KOPT-K1 (cell line): ENCODE results near the gene SGTA.

ENCODE experiments used
- H3K27ac ChIP-seq: fragments of 200-600 bp; sonication (generic); 2 replicates; pipeline ENCODE4 v1.5.1; 2016; ENCODE audit warnings: antibody characterized with exemption, mild to moderate bottlenecking, low read depth, low read length; ENCODE audit not compliant: poor library complexity, severe bottlenecking
- H3K36me3 ChIP-seq: fragments of 200-600 bp; sonication (generic); 2 replicates; pipeline ENCODE4 v1.5.1; 2017; ENCODE audit warnings: antibody characterized with exemption, mild to moderate bottlenecking, low read length, moderate library complexity; ENCODE audit not compliant: insufficient read depth
- H3K9me3 ChIP-seq: fragments of 200-600 bp; sonication (generic); 2 replicates; pipeline ENCODE4 v1.5.1; 2017; ENCODE audit warnings: antibody characterized with exemption, low read length, mild to moderate bottlenecking; ENCODE audit not compliant: insufficient read depth, poor library complexity, severe bottlenecking

SGTA gene

GRCh38 chr19:2790557-2791271 is 7.6 kb upstream of the SGTA start:
- H3K27ac ChIP-seq: no peak overlapping the region
- H3K36me3 ChIP-seq: peaks cover 85% of the 10 kb centered on the region

DNA sequence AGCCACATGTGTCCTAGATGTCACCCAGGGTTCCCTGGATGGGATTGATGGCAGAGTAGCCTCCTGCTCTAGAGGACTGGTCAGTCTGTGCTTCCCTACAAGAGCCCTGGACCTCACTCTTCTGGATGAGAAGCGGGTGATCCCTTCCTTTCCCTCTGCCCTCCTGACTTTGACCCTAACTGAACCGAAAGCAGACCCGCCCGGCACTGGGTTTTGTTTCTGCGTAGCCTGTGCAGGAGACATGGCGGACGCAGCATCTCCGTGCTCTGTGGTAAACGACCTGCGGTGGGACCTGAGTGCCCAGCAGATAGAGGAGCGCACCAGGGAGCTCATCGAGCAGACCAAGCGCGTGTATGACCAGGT is 7.1 kb upstream of the SGTA start:
- Histone ChIP-seq H3K27ac (no peak overlapping the region), H3K9me3 (no peaks in the 10 kb centered on the region), H3K36me3 (peaks cover 80% of the 10 kb centered on the region)

More at GRCh38 chr19:2790557-2791271, 7.6 kb upstream of the SGTA start:
- H3K9me3 ChIP-seq: no peaks in the 10 kb centered on the region

- peaks cover 61% of the 10 kb centered on the region for H3K36me3 ChIP-seq
- no peaks in the 10 kb centered on the region for H3K9me3 ChIP-seq
- no peak overlapping the region for H3K27ac ChIP-seq
Observed at GRCh38 chr19:2788237-2788636, 5.2 kb upstream of the SGTA start.

DNA sequence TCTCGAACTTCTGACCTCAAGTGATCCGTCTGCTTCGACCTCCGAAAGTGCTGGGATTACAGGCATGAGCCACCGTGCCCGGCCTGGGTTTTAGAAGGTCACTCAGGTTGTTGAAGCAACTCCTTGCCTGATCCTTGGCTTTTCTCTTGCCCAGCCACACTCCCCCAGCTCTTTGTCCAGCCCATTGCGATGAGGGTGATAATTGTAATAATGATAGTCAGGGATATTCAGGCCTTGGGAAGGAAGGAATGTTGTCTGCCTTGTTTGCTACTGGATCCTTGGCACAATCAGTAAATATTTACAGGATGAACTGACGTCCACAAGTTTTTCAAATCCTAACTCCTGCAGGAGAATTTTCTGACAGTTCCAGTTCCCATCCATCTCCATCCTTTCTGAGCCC is 4.0 kb upstream of the SGTA start:
- peaks cover 52% of the 10 kb centered on the region for H3K36me3 ChIP-seq

DNA sequence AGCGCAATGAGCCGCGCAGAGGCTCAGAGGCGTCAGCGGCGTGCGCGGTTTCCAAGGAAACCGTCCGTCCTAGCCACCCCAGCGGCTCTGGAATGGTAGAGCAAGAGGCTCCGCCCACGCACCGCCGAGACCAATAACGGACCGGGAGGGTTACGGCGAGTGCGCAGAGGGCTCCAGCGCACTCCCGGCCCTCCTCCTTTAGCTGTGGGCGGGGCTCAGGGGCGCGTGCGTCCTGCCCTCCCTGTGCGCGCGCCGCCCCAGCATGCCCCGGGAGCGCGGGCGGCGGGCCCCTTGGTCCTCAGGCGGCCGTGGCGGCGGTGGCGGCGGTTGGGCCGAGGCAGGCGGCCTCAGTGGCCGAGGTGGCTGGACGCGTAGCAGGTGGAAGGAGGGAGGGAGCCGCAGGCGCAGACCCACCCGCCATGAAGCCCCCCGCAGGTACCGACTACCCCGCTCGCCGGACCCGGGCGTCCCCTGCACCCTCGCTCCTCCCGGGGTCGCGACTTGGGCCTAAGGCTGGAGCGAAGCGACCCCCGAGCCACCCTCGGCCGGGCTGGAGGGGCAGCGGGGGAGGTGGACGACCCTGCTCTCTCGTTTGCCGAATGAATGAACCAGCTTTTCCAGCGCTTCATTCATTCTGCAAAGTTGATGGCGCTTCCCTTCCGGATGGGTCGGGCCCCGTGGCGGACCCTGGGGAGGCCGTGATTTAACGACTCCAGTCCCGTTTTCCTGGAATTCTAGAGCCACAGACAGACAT is 2.3 kb upstream of the SGTA start, which contains the start of gene THOP1:
Gene THOP1, plus strand, starts transcription at position 260 of the 754 bp plus-strand sequence. Its CDS starts 160 bp downstream, at position 420.
- Histone ChIP-seq H3K9me3 (no peaks in the 10 kb centered on the region), H3K36me3 (peaks cover 44% of the 10 kb centered on the region), H3K27ac (peak within 1 kb of the TSS; percentile 79)

More for the DNA sequence above, 4.0 kb upstream of the SGTA start:
- no peaks in the 10 kb centered on the region for H3K9me3 ChIP-seq
- no peak overlapping the region for H3K27ac ChIP-seq

DNA sequence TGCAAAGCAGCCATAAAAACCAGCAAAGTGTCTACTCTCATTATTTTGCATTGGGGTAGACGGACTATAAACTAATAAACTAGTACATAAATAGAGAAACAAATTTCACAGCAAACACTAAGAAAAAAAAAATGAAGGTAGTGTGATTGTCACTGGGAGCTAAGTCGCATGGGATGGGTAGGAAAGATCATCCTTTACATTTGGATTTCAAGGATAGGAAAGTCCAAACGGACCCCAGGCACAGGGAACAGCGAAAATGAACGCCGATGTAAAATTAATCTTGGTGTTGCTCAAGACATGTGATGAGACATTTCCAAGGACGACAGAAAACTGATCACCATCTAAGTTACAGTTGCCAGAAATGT is 690 bp upstream of the SGTA start:
- peaks cover 44% of the 10 kb centered on the region for H3K36me3 ChIP-seq
- no peaks in the 10 kb centered on the region for H3K9me3 ChIP-seq
- H3K27ac ChIP-seq: peak overlapping the region; percentile 86

- H3K9me3 ChIP-seq: no peaks in the 10 kb centered on the region
- peak overlapping the region; percentile 86 for H3K27ac ChIP-seq
- H3K36me3 ChIP-seq: peaks cover 44% of the 10 kb centered on the region
Observed at GRCh38 chr19:2782329-2782935, 641 bp downstream of the SGTA start.

- peaks cover 48% of the 10 kb centered on the region for H3K36me3 ChIP-seq
- no peaks in the 10 kb centered on the region for H3K9me3 ChIP-seq
- no peak overlapping the region for H3K27ac ChIP-seq
Observed at GRCh38 chr19:2780284-2780683, 2.8 kb downstream of the SGTA start.

DNA sequence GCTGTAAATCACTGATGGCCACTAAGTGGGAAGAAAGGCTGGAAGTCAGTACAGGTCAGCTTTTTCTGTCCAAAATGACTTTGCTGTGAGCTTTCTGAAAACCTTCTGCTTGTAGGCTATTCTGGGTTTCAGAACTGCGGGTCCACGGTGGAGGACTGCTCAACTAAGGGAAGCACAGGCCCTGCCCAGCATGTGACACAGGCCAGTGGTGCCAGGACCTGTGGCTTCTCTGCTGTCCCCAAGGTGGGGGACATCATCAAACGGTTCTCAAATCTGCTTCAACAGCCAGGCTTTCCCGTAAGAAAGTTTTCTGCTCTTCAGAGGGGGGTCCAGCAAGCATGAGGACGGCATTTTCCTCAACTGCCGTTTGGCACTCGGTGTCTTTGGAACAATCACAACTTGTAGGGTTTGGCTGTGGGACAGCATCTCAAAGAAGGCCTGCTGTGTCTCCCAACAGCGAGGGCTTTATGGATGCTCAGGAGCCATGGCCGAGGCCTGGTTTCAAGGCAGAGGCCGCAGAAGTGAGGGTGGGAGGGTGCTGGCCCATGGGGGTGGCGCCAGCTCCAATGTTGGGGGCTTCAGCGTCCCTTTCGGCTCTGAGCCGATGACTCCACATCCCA is 3.8 kb downstream of the SGTA start:
- Histone ChIP-seq H3K36me3 (peaks cover 48% of the 10 kb centered on the region), H3K27ac (no peak overlapping the region), H3K9me3 (no peaks in the 10 kb centered on the region)

DNA sequence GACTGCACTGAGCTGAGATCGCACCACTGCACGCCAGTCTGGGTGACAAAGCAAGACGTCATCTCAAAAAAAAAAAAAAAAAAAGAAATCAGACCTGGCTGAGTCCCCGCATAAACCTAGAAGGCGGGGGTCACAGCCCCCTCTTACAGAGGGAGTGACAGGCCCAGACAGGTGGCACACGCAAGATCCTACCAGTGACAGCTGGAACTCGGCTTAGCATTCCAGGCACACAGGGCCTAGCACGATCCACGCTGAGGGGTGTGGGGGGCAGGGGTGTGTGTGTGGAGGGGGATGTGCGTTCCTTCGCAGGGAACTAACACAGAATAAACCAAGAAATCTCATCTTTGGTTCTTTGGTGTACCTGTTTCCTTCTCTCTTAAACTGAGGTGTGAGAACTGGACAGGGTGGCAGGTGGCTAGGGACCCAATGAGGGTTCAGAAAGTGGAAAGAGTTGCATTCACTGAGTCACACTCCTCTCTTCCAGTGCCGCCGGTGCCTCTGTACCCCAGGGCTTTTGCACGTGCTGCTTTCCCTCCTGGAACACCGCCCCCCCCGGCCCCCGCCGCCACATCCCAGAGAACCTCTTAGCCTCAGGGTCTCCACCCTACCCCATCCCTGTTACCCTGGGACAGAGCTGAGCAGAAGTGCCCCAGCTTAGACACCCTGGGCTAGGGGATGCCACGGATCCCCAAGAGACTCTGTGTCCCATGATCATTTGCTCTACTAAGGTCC is 5.0 kb downstream of the SGTA start:
- H3K27ac ChIP-seq: no peak overlapping the region
- no peaks in the 10 kb centered on the region for H3K9me3 ChIP-seq
- peaks cover 48% of the 10 kb centered on the region for H3K36me3 ChIP-seq

DNA sequence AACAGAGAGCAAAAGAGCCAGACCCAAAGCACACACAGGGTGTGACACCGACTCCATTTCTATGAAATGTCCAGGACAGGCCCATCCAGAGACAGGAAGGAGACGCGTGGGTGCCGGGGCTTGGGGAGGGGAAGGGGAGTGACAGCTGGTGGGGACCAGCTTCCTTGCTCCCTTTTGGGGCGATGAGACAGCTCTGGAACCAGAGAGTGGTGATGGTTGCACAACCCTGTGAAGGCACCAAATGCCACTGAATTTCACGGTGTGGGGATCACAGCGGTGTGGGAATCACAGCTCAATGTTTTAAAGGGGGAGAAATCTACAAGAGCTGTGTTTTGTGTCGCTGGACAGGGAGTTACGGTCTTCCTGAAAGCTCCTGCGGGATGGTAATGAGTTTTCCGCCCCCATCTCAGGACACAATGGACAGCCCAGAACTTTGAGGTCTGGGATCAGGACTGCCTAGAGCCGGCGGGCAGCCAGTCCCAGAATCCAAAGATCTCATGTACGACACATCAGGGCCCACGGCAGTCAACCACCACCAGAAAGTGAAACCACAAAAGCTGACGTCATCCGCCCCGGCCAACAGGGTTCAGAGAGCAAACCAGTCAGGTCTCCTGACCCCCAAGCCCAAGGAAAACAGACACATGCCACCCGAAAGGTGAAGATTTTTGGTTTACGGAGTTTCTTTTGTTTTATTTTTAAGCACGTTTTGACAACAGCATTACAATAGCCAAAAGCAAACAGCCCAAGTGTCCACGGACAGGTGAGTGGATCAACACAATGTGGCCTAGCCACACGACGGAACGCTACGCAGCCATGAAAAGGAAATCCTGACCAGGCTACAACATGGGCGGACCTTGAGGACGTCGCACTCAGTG is 7.3 kb downstream of the SGTA start:
- peaks cover 51% of the 10 kb centered on the region for H3K36me3 ChIP-seq
- peak overlapping the region; percentile 12 for H3K27ac ChIP-seq
- no peaks in the 10 kb centered on the region for H3K9me3 ChIP-seq

GRCh38 chr19:2774953-2775555 is 8.0 kb downstream of the SGTA start:
- Histone ChIP-seq H3K27ac (peak overlapping the region; percentile 12), H3K36me3 (peaks cover 50% of the 10 kb centered on the region), H3K9me3 (no peaks in the 10 kb centered on the region)

DNA sequence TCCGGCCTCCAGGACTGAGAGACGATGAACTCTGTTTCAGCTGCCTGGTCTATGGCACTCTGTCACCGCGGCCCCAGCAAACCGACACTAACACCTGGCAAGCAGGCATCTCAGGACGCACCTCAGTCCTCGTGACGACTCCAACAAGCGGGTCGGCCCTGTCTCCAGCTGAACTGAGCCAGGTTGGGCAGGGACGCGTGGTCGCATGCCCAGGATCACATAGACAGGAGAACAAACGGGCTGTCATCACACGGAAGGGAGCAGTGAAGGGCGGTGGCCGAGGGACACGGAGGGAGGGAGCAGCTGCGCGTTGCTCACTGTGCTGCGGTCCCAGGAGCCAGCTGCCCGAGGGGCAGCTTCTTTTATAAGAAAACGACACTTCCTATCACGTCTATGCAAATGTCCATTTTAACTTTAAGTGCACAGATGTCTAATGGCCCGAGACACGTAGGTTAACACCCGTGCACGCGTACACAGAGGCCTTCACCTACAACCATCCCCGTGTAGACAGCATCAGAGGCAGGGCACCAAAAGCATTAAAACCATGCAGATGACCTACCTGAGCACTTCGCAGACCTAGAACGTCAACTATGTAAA is 8.9 kb downstream of the SGTA start:
- H3K27ac ChIP-seq: no peak overlapping the region
- peaks cover 45% of the 10 kb centered on the region for H3K36me3 ChIP-seq

More for the DNA sequence above, 8.9 kb downstream of the SGTA start:
- H3K9me3 ChIP-seq: no peaks in the 10 kb centered on the region
